Right lobe of liver (tissue), 6 donors: ENCODE data around the gene ABHD6. TPM values are rescaled to one million over a fixed set of nuclear protein-coding genes. Genes with fewer than 3 reads are reported as not detected.

Source experiments
- ATAC-seq, 4 donors: fragments of 200-7000 bp; cut with Tn5 transposase; one replicate each; pipeline ENCODE4 v1.9.1; 2020; ENCODE audit warnings: mild to moderate bottlenecking in 4 of 4, moderate library complexity in 4 of 4
- DNase-seq, 3 donors: peaks; one replicate each; pipeline ENCODE4 v3.0.0-alpha.2; 2020
- H3K27ac ChIP-seq, 3 donors: fragments of 200-600 bp; one replicate each; pipeline ENCODE4 v1.8.0; 2022
- H3K27me3 ChIP-seq, 2 donors: fragments of 200-600 bp; one replicate each; pipeline ENCODE4 v1.8.0; 2022
- H3K36me3 ChIP-seq, 4 donors: fragments of 200-600 bp; sonication (generic) in 1 of 4; one replicate each; pipeline versions ENCODE4 v1.5.1 to v1.8.0; 2017 to 2022; ENCODE audit warnings: control low read depth in 1 of 4
- H3K4me1 ChIP-seq, 4 donors: fragments of 200-600 bp; sonication (generic) in 1 of 4; one replicate each; pipeline versions ENCODE4 v1.5.1 to v1.8.0; 2017 to 2022; ENCODE audit warnings: control low read depth in 1 of 4
- H3K4me3 ChIP-seq, 3 donors: fragments of 200-600 bp; one replicate each; pipeline ENCODE4 v1.8.0; 2022
- H3K9me3 ChIP-seq, 4 donors: fragments of 200-600 bp; sonication (generic) in 1 of 4; one replicate each; pipeline versions ENCODE4 v1.5.1 to v1.8.0; 2017 to 2022; ENCODE audit warnings: control low read depth in 1 of 4
- CTCF ChIP-seq, 4 donors: fragments of 200-600 bp in 3 of 4; fragments of 450-650 bp in 1 of 4; IDR thresholded peaks; one replicate each; pipeline versions ENCODE4 v1.5.1 to v1.8.0; 2016 to 2022; ENCODE audit warnings: antibody characterized with exemption in 4 of 4, mild to moderate bottlenecking in 2 of 4
- POLR2A ChIP-seq: fragments of 450-650 bp; IDR thresholded peaks from one replicate; pipeline ENCODE4 v1.6.1; 2017; ENCODE audit warnings: antibody characterized with exemption, mild to moderate bottlenecking
- whole genome bisulfite sequencing: methylation state at CpG from one replicate; pipeline ENCODE4 v1.1.6; 2018; ENCODE audit warnings: low coverage, low lambda C conversion rate; ENCODE audit not compliant: insufficient coverage; ENCODE audit errors: missing lambda C conversion rate; 5-methylcytosine and 5-hydroxymethylcytosine counted together
- intact Hi-C, 2 donors: fragments of 100-400 bp; cut with DNase I; formaldehyde crosslinking; loops; one replicate each; pipeline versions ENCODE4 v1.11.2 to v1.14.1; 2022
- long read RNA-seq: library from polyadenylated mRNA; unstranded; transcript quantifications from one replicate; pipeline ENCODE4 v2.0.0, GENCODE V29; 2019
- total RNA-seq, 6 experiments: library from RNA; depleted of rRNA in 2 of 6; stranded (reverse); fragments of >200 nt in 2 of 6; fragmentation: NEBNext Ultra II Directional in 3 of 6; extraction: Animal tissue kit (Norgen Biotek cat#: 25700) in 3 of 6; gene quantifications; one replicate each; pipeline versions ENCODE4 v1.1.0 to v1.2.4, GENCODE V29; 2016 to 2023
- donor health status: DM: no; HTN: yes; CAD: no.
- donor health status: DM: no; HTN: no; CAD: no.
- donor health status: DM: no; HTN: no; CAD: no.
- donor health status: DM: no; HTN: yes; CAD: no.
- donor health status: DM: no; HTN: yes; CAD: no.

The ABHD6 gene
- total RNA-seq, result 10 to 100 TPM; 24.6 to 64.3 (median 52.6) TPM
- long read RNA-seq, partial matches to known transcripts, result 2 of 20 reads
- long read RNA-seq, other reads (novel, unspliced or antisense), result 17 of 20 reads

- peak; percentile 79 to 82 (median 81) for DNase-seq
- Histone ChIP-seq H3K9me3 (no peaks in the 10 kb centered on the region), H3K27ac (peak within 1 kb of the TSS; percentile 75 to 82 (median 80)), H3K36me3 (no peaks in the 10 kb centered on the region), H3K4me1 (peaks cover 0 to 46% (median 5%) of the 10 kb centered on the region in 4 donors), H3K4me3 (peak within 1 kb of the TSS; percentile 79 to 92 (median 83)), H3K27me3 (no peaks in the 10 kb centered on the region)
- WGBS, result 1% methylated on average over 20 of the region's 77 CpGs
- intact Hi-C loops, result no loop called here
- TF ChIP-seq CTCF (IDR thresholded peaks at IDR 0.05) (peak; percentile 14 to 50 (median 30)), POLR2A (peak; percentile 61)
- peak; percentile 81 to 90 (median 84) for ATAC-seq
These were observed at the start of gene ABHD6 for GRCh38 chr3:58237238-58237940. Gene ABHD6 (plus strand): TSS chr3:58237792. CDS start chr3:58256587, 18,795 bp downstream.

GRCh38 chr3:58188173-58188564 lies 49.4 kb upstream of the ABHD6 start:
- H3K27me3 ChIP-seq, result no peaks in the 10 kb centered on the region
- 42% methylated on average over 6 of the region's 6 CpGs for WGBS
- TF ChIP-seq CTCF (IDR thresholded peaks at IDR 0.05) (no peak), POLR2A (no peak)
- H3K4me1 ChIP-seq, result peaks cover 3 to 54% (median 27%) of the 10 kb centered on the region in 4 donors
- peak overlapping the region; percentile 28 to 83 (median 38) for H3K27ac ChIP-seq
- intact Hi-C loops, result loop anchor here in 1 of 2 donors (5.0 to 10.0 kb wide), 2 partner anchors 114 to 227 kb away; no protein-coding TSS in a partner anchor
- H3K4me3 ChIP-seq, result no peak overlapping the region
- ATAC-seq, result peak in 1 of 4 donors; percentile 3
- no peaks in the 10 kb centered on the region for H3K9me3 ChIP-seq
- DNase-seq, result no peak
- H3K36me3 ChIP-seq, result no peaks in the 10 kb centered on the region

GRCh38 chr3:58188921-58189451 lies 48.6 kb upstream of the ABHD6 start:
- Histone ChIP-seq H3K27me3 (no peaks in the 10 kb centered on the region), H3K9me3 (no peaks in the 10 kb centered on the region), H3K36me3 (no peaks in the 10 kb centered on the region), H3K4me1 (peaks cover 3 to 61% (median 28%) of the 10 kb centered on the region in 4 donors), H3K4me3 (no peak overlapping the region), H3K27ac (peak overlapping the region; percentile 38 to 83 (median 49))
- TF ChIP-seq CTCF (IDR thresholded peaks at IDR 0.05), result no peak
- no peak for TF ChIP-seq POLR2A
- 50% methylated on average over 5 of the region's 10 CpGs for WGBS
- intact Hi-C loops, result loop anchor here in 1 of 2 donors (5.0 to 10.0 kb wide), 2 partner anchors 113 to 226 kb away; no protein-coding TSS in a partner anchor
- DNase-seq (peak; percentile 74 to 88 (median 86)), ATAC-seq (peak; percentile 56 to 63 (median 58))

- Histone ChIP-seq H3K9me3 (no peaks in the 10 kb centered on the region), H3K4me1 (peaks cover 3 to 66% (median 31%) of the 10 kb centered on the region in 4 donors), H3K27ac (peak overlapping the region; percentile 17 to 83 (median 49)), H3K36me3 (no peaks in the 10 kb centered on the region), H3K4me3 (no peak overlapping the region), H3K27me3 (no peaks in the 10 kb centered on the region)
- WGBS, result 48% methylated on average over 3 of the region's 5 CpGs
- no peak for TF ChIP-seq CTCF (IDR thresholded peaks at IDR 0.05)
- TF ChIP-seq POLR2A, result no peak
- no peak for ATAC-seq
- no peak for DNase-seq
- intact Hi-C loops, result loop anchor here in 1 of 2 donors (5.0 to 10.0 kb wide), 2 partner anchors 113 to 225 kb away; no protein-coding TSS in a partner anchor
These were observed 47.9 kb upstream of the ABHD6 start for GRCh38 chr3:58189691-58190090.
